HG02588 (cell line): ENCODE data around the gene DDC.

Experiments used
- ATAC-seq: cut with Tn5 transposase; IDR thresholded peaks from one replicate; pipeline ENCODE4 v1.9.1; 2021; ENCODE audit warnings: mild to moderate bottlenecking, moderate library complexity; ENCODE audit not compliant: unreplicated experiment

The DDC gene

GRCh38 chr7:50418526-50419290 lies 146.5 kb downstream of the DDC start:
- ATAC-seq = no peak

GRCh38 chr7:50418086-50418515 lies 147.1 kb downstream of the DDC start:
- ATAC-seq = peak; percentile 75

- ATAC-seq = peak; percentile 82
These were observed 148.6 kb downstream of the DDC start for GRCh38 chr7:50416527-50417182.

- ATAC-seq = no peak
These were observed 149.3 kb downstream of the DDC start for GRCh38 chr7:50415844-50416364.

GRCh38 chr7:50413561-50413960 lies 151.6 kb downstream of the DDC start:
- ATAC-seq = no peak

- no peak for ATAC-seq
These were observed 152.2 kb downstream of the DDC start for GRCh38 chr7:50412973-50413372.

GRCh38 chr7:50411332-50411731 lies 153.9 kb downstream of the DDC start:
- ATAC-seq = no peak

GRCh38 chr7:50409856-50410745 lies 155.1 kb downstream of the DDC start:
- ATAC-seq = peak; percentile 57
